GM11168 (cell line): ENCODE results near the gene SPANXN1.
"Not testable (repeated sequence)": the region's sequence is repeated elsewhere in the genome, so short reads cannot be mapped to it uniquely, and the experiment has no call there.

Experiments
- in situ Hi-C: fragments of 300-500 bp; cut with MboI; formaldehyde crosslinking; loops from one replicate; pipeline ENCODE4 v1.12.0; 2022; ENCODE audit warnings: low sequenced_read_pairs; ENCODE audit not compliant: unreplicated experiment

The SPANXN1 gene, protein sequence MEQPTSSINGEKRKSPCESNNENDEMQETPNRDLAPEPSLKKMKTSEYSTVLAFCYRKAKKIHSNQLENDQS

DNA sequence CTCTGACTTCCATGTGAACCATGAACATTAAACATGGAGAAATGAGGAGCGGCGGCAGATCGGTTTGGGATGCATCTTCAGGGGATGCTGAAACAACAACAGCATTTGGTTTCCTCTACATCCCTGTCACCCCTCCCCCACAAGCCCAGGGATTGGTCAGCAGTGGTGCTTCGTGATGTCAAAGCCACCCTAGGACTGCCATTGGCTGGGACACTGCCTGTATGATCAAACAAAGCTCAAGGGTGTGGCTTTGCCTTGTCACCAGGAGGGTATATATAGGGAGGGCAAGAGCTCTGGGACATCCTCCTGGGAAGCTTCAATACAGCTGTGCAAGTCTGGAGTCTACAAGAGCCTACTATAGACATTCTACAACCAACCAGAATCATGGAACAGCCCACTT lies at the start of gene SPANXN1:
Gene SPANXN1, plus strand, starts transcription at position 301 of the 400 bp plus-strand sequence. Its CDS starts 84 bp downstream, at position 385.
- in situ Hi-C loops, result not testable (repeated sequence)

DNA sequence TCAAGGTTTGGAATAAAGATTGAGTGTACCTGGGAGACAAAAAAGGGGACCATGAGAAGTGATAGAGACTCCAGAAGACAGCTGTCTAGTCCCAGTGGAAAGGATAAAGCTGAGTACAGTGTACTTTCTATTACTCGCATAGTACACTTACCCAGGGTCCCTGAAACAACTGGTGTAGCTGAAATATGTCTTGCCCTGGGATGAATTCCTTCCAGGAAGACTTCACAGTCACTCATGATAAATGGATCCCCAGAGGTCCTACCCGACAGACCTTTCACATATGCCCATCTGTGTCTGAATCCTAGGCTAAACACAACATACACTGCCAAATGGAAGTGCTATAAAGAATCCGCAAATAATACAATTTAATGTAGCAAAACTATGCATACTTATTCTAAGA lies 48.2 kb upstream of the SPANXN1 start:
- in situ Hi-C loops, result no loop called here

DNA sequence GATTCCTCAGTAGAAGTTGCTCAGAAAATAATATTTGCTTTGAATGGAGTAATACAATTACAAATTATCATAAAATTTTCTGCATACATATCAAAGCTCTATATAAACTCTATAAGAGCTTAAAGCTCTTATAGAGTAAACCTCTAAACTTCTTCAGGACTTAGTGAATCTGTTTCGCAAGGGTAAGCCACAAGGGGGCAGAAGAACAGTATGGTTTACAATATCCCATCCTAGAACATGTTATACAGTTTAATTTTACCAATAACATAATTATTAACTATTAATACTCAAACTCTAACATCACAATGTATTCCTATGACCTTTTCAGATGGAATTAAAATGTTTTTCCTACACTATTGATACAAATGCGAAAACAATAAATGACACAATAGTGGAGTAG lies 33.8 kb upstream of the SPANXN1 start:
- in situ Hi-C loops, result no loop called here

DNA sequence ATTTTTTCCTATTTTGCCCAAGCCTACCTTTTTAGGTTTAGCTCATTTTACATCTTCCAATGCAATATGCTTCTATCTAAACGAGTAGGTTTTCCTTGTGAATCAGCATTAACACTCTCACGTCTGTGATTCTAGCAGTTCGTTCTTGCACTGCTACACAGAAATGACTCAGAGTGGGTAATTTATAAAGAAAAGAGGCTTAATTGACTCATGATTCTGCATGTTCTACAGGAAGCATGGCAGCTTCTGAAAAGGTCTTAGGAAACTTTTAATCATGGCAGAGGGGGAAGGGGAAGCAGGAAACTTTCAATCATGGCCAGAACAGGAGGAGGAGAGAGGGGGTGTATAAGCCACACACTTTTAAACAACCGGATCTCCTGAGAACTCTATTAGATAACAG lies 44.9 kb downstream of the SPANXN1 start:
- in situ Hi-C loops, result no loop called here
